ENCODE measurements around the gene TTBK1.
"Not testable (repeated sequence)": the region's sequence is repeated elsewhere in the genome, so short reads cannot be mapped to it uniquely, and the experiment has no call there.

TTBK1 gene

DNA sequence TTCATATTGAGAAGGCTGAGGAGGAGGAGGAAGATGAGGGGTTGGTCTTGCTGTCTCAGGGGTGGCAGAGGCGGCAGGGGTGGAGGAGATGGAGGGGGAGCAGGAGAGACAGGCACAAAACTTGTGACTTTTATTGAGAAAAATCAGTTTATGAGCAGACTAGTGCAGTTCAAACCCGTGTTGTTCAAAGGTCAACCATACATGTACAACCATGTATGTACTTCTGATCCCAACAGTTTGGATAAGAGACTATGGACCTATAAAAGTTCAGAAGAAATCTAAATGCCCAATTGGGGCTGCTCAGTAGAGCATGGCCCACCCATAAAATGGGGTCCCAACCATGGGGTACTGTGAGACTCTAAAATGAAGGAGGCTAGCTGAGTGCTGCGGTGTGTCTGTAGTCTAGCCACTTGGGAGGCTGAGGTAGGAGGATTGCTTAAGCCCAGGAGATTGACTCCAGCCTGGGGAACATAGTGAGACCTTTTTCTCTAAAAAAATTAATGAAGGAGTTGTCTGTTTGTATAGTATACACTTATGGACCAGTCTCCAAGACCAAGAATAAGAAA, 47.1 kb downstream of the TTBK1 start:
- no peak for DNase-seq

- no peak for DNase-seq
Observed at GRCh38 chr6:43290905-43291355, 47.6 kb downstream of the TTBK1 start.

- no peak for DNase-seq
Observed at GRCh38 chr6:43291708-43292107, 48.4 kb downstream of the TTBK1 start.

- DNase-seq, result no peak
Observed at GRCh38 chr6:43292341-43292740, 49.1 kb downstream of the TTBK1 start.

GRCh38 chr6:43292763-43293318, 49.6 kb downstream of the TTBK1 start:
- no peak for DNase-seq

DNA sequence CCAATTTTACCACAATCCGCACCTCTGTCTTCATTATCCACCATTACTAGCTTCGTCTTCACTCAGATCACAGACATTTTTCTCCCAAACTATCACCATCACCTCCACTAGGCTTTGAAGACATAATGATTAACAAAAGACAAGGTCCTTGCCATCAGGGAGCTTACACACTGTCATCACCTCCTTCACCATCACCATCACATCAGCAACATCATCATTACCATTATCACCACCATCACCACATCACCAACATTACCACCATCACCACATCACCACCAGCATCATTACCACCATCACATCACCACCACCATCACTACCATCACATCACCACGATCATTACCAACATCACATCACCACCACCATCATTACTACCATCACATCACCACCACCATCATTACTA, 50.4 kb downstream of the TTBK1 start:
- DNase-seq, result no peak

GRCh38 chr6:43294536-43294935, 51.3 kb downstream of the TTBK1 start:
- no peak for DNase-seq

GRCh38 chr6:43295456-43295855, 52.2 kb downstream of the TTBK1 start:
- no peak for DNase-seq

GRCh38 chr6:43296780-43297497, 53.7 kb downstream of the TTBK1 start:
- no peak for DNase-seq

GRCh38 chr6:43297644-43298564, 54.6 kb downstream of the TTBK1 start, which contains the start of gene SLC22A7:
Gene SLC22A7, plus strand, starts transcription at chr6:43298260. Its CDS starts 99 bp downstream, at chr6:43298359.
- no peak for DNase-seq

DNA sequence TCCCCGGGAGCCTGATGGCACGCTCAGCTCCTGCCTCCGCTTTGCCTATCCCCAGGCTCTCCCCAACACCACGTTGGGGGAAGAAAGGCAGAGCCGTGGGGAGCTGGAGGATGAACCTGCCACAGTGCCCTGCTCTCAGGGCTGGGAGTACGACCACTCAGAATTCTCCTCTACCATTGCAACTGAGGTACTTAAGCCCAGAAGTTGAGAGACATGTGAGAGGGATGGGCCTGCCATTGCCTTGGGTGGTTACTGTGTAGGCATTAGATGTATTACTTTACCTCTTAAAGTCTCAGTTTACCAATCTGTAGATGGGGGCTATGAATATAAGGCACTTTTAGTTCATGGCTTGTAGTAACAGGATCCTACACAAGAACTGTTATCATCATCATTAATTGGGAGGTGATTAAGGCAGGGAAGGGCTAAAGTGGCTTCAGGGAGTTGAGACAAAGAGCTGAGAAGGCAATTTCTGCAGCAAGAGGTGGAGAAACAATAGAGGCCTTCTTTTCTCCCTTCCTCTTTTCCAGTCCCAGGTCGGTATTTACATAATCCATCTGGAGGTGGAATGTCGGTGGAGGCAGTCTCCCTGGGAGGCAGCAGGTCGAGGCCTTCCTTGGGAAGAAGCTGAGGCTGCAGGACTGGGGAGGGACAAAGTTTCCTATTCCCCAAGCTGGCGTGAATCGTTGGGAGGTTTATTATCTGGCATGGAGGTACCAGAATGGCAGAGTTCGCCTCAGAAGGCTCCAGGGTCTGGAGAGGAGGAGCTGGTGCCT, 55.5 kb downstream of the TTBK1 start:
- no peak for DNase-seq

- DNase-seq, result peak; percentile 22
Observed at GRCh38 chr6:43299338-43300293, 56.3 kb downstream of the TTBK1 start.

DNA sequence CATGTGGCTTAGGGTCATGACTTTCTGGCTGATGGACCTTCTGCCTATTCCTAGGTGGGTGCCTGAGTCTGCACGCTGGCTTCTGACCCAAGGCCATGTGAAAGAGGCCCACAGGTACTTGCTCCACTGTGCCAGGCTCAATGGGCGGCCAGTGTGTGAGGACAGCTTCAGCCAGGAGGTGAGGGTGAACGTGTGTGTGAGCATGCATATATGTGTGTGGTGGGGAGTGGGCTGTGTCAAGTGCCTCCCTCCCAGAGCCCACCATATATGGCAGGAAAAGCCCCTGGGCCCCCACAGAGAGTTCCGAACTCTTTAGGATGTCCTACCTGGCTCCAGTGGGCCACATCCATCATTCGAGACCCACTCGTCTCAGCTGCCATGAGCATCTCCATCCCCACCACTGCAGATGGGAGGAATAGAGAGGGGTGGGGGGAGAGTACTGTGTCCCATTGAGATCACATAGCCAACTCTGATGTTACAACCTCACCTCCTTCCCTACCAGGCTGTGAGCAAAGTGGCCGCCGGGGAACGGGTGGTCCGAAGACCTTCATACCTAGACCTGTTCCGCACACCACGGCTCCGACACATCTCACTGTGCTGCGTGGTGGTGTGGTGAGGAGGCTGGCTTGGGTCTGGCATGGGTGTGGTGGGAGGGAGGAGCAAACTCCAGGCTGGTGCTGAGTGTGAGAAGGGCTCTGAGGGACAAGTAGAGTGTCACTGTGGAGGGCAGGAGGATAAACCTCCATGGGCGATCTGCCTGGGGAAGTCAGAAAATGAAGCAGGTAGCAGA, 58.0 kb downstream of the TTBK1 start:
- no peak for DNase-seq

DNA sequence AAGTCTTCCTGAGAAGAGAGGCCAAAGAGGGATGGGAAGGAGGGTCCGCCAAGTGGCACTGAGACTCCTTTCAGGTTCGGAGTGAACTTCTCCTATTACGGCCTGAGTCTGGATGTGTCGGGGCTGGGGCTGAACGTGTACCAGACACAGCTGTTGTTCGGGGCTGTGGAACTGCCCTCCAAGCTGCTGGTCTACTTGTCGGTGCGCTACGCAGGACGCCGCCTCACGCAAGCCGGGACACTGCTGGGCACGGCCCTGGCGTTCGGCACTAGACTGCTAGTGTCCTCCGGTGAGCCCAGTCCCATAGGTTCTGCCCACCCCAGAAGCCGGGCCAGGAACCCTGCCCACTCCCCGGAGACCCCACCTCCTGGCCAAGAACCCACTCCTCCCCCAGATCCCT, 58.8 kb downstream of the TTBK1 start:
- no peak for DNase-seq

GRCh38 chr6:43303006-43303405, 59.7 kb downstream of the TTBK1 start:
- DNase-seq, result not testable (repeated sequence)

DNA sequence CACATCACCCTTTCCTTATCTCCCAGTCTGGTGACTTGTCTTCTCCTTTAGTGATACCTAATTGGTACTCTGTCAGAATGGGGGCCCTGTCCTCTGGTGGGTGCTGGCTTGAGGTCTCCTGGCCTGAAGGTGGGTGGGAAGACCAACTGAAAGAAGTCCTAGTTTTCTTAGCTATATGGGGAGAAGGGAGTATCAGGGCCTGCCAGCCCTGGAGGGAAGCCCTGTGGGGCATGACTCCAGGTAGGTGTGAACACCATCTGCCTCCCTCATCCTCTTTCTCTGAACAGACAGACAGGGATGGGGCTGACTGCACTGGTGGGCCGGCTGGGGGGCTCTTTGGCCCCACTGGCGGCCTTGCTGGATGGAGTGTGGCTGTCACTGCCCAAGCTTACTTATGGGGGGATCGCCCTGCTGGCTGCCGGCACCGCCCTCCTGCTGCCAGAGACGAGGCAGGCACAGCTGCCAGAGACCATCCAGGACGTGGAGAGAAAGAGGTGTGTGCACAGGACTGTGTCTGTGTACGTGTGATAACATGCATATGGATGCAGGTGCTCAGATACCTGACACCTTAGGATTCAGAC, 60.6 kb downstream of the TTBK1 start:
- DNase-seq, result no peak

- no peak for DNase-seq
Observed at GRCh38 chr6:43304361-43304760, 61.1 kb downstream of the TTBK1 start.

DNA sequence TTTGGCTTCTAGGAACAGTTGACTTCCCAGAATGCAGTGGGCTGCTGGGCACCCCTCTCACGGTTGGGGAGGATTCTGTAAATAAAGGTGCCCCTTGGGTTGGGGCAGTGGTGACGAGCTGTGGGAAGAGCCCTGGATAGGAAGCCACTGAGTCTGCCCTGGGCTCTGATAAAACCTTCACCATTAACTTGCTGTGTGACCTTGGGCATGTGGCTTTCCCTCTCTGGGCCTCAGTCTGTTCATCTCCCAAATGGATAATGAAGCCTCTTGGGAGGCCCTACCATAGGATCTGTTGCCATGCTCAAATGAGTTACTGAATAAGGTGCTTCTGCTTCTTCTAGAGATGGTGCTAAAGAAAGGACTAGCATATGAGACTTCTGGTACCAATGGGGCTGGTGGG, 61.6 kb downstream of the TTBK1 start:
- DNase-seq, result no peak

DNA sequence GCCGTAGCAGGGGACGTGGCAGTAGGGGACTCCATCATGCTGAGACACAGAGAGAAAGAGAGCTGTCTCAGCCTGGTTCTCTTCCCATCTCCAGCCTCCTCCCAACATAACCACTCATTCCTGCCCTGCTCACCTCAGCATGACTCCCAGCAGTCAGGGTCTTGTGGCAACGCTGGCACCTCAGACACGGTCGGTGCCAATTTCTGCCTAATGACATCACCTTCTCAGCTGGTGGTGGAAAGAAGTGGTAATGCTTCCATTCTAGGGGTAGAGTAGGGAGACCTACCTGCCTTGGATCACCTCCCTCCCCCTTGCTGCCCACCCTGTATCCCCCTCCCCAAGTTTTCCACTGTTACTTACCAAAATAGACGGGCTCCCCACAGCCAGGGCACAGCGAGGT, 62.8 kb downstream of the TTBK1 start:
- no peak for DNase-seq

All from MV-4-11 (cell line).